Measurements from ENCODE around the gene SLC10A7. TPM values are rescaled to one million over a fixed set of nuclear protein-coding genes. Genes with fewer than 3 reads are reported as not detected.

Gene SLC10A7
- total RNA-seq, 1 experiment from 2014 or later = 3.9 TPM

DNA sequence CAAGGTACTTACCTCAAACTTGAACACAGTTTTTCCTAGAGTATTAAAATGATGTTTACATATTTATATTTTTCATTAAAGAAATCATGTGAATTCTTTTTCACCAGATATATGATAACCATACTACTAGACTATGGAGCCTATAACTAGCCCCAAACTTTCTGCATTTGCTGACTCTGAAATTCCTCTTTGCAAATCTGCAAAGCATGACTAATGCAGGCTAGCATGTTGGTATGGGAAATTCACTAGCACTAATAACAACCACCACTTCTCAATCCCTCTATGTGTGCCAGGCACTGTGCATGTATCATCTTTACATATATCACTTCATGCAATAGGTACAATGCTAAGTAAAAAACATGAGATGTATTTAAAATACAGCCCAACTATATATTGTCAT lies 51.1 kb downstream of the SLC10A7 start:
- TF ChIP-seq, protein P1, sequence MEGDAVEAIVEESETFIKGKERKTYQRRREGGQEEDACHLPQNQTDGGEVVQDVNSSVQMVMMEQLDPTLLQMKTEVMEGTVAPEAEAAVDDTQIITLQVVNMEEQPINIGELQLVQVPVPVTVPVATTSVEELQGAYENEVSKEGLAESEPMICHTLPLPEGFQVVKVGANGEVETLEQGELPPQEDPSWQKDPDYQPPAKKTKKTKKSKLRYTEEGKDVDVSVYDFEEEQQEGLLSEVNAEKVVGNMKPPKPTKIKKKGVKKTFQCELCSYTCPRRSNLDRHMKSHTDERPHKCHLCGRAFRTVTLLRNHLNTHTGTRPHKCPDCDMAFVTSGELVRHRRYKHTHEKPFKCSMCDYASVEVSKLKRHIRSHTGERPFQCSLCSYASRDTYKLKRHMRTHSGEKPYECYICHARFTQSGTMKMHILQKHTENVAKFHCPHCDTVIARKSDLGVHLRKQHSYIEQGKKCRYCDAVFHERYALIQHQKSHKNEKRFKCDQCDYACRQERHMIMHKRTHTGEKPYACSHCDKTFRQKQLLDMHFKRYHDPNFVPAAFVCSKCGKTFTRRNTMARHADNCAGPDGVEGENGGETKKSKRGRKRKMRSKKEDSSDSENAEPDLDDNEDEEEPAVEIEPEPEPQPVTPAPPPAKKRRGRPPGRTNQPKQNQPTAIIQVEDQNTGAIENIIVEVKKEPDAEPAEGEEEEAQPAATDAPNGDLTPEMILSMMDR (conservative IDR thresholded peaks at IDR 0.05) = no peak
- no peaks in the 10 kb centered on the region for H3K27me3 ChIP-seq (ENCODE audit: insufficient read depth, low read length)
- no peaks in the 10 kb centered on the region for H3K79me2 ChIP-seq (ENCODE audit: insufficient read depth, low read length)
- no peaks in the 10 kb centered on the region for H3K23me2 ChIP-seq (ENCODE audit: insufficient read length, low read depth, low read length, poor library complexity, severe bottlenecking)
- H4K91ac ChIP-seq (ENCODE audit: insufficient read length, low read depth, low read length) = no peak overlapping the region
- no peak overlapping the region for H3K4me2 ChIP-seq (ENCODE audit: insufficient read depth, insufficient read length, low read length)
- no peak overlapping the region for H3K18ac ChIP-seq (ENCODE audit: insufficient read length, low read depth, low read length)
- no peak overlapping the region for H3K27ac ChIP-seq (ENCODE audit: insufficient read length, low read depth, low read length)
- no peak overlapping the region for H3K14ac ChIP-seq (ENCODE audit: insufficient read depth, low read length)
- H3K4ac ChIP-seq (ENCODE audit: low read depth, low read length) = no peak overlapping the region
- Mint-ChIP-seq H3K4me1 (peaks cover 14 to 16% of the 10 kb centered on the region in 2 experiments), H3K9me3 (no peaks in the 10 kb centered on the region), H3K36me3 (ENCODE audit: insufficient read depth in 1 of 3, low read depth in 3 of 3) (no peaks in the 10 kb centered on the region), H3K27me3 (ENCODE audit: low read depth) (no peaks in the 10 kb centered on the region), H3K27ac (no peak overlapping the region), H3K4me3 (no peak overlapping the region)
- H2BK15ac ChIP-seq (ENCODE audit: low read depth, low read length) = no peak overlapping the region
- no peak overlapping the region for H2BK20ac ChIP-seq (ENCODE audit: low read depth, low read length, poor library complexity, severe bottlenecking)
- no peak overlapping the region for H3K23ac ChIP-seq (ENCODE audit: insufficient read length, low read depth, low read length)
- no peaks in the 10 kb centered on the region for H3K79me1 ChIP-seq (ENCODE audit: insufficient read depth, low read depth, low read length, poor library complexity, severe bottlenecking)
- no peaks in the 10 kb centered on the region for H3K9me3 ChIP-seq (ENCODE audit: control insufficient read depth, low read depth, low read length)
- H2BK12ac ChIP-seq (ENCODE audit: insufficient read length, low read depth, low read length) = no peak overlapping the region
- H3K56ac ChIP-seq (ENCODE audit: insufficient read length, low read depth, low read length) = no peak overlapping the region
- no peak overlapping the region for H2AK5ac ChIP-seq (ENCODE audit: insufficient read length, low read length)
- H3K9ac ChIP-seq (ENCODE audit: extremely low read depth, insufficient read length, low read length) = no peak overlapping the region
- H2AFZ ChIP-seq (ENCODE audit: low read length) = no peak overlapping the region
- no peak for DNase-seq
- no peak overlapping the region for H2BK120ac ChIP-seq (ENCODE audit: low read depth, low read length, poor library complexity, severe bottlenecking)
- H2BK5ac ChIP-seq (ENCODE audit: insufficient read length, low read length) = no peak overlapping the region
- H3T11ph ChIP-seq (ENCODE audit: low read length) = no peak overlapping the region
- no peaks in the 10 kb centered on the region for H4K20me1 ChIP-seq (ENCODE audit: control insufficient read depth, insufficient read depth, insufficient read length)
- H4K8ac ChIP-seq (replicated peaks; ENCODE audit: insufficient read length, low read depth, low read length) = no peak overlapping the region
- H4K5ac ChIP-seq (ENCODE audit: insufficient read length, low read depth, low read length) = no peak overlapping the region
- H3K4me1 ChIP-seq (ENCODE audit: insufficient read depth, low read length) = no peaks in the 10 kb centered on the region
